Erythroblast (primary cell): ENCODE results near the gene PPP2R2C.

Experiments
- GATA1 ChIP-seq: IDR thresholded peaks from 2 replicates; pipeline ENCODE4 v1.6.1; 2011; ENCODE audit warnings: low read depth, mild to moderate bottlenecking, control low read depth, low read length, moderate library complexity
- POLR2A ChIP-seq: IDR thresholded peaks from 2 replicates; pipeline ENCODE4 v1.6.1; 2011; ENCODE audit warnings: mild to moderate bottlenecking, low read length

DNA sequence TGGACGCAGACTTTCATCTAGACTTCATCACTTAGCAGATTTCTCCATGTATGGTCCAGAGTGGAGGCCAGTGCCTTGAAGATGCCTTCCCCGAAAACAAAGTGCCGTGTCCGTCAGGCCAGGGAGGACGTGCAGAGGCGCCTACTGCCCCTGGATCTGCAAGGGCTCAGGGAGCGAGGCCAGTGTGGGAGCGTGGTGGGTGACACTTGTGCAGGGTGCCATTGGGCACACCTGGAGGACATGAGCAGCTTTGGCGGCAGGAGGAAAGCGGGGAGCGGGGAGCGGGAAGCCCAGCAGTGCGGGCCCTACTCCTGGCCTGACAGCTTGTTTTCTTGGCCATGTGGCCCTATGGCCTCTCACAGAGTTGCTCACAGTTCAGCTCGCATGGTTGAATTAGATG lies 176.9 kb downstream of the PPP2R2C start:
- no peak for TF ChIP-seq POLR2A
- TF ChIP-seq GATA1, result no peak
